ENCODE data around the gene PIK3AP1. TPM values are rescaled to one million over a fixed set of nuclear protein-coding genes. Genes with fewer than 3 reads are reported as not detected.
A peak's percentile ranks its signal among the peaks of the same experiment; 100 is the strongest.

The PIK3AP1 gene
- total and polyA plus RNA-seq, 4 donors, result 27.3 to 137 (median 50.9) TPM

- 55% methylated on average over 4 of the region's 4 CpGs for WGBS
- H3K4me3 ChIP-seq (ENCODE audit: low read depth in 1 of 3, low read length in 3 of 3), result no peak overlapping the region
- H3K4me1 ChIP-seq (ENCODE audit: control insufficient read depth in 4 of 4, insufficient read depth in 4 of 4, low read length in 3 of 4), result peaks cover 7 to 48% (median 27%) of the 10 kb centered on the region in 4 donors
- peaks cover 2 to 38% (median 18%) of the 10 kb centered on the region in 4 donors for H3K36me3 ChIP-seq (ENCODE audit: control insufficient read depth in 4 of 4, insufficient read depth in 3 of 4, low read depth in 1 of 4, low read length in 3 of 4)
- TF ChIP-seq EGR1 (IDR thresholded peaks at IDR 0.05; ENCODE audit: low read depth in 2 of 2), result no peak
- TF ChIP-seq YY1 (IDR thresholded peaks at IDR 0.05), result no peak
- TF ChIP-seq MAX (IDR thresholded peaks at IDR 0.05), result no peak
- TF ChIP-seq GABPA (IDR thresholded peaks at IDR 0.05 in 1 of 2, conservative IDR thresholded peaks at IDR 0.05 in 1 of 2), result no peak
- H3K9me3 ChIP-seq (ENCODE audit: control insufficient read depth in 4 of 4, low read length in 3 of 4), result no peaks in the 10 kb centered on the region
- DNase-seq (ENCODE audit: low spot score), result no peak
- no peaks in the 10 kb centered on the region for H3K27me3 ChIP-seq (ENCODE audit: control insufficient read depth in 4 of 4, insufficient read depth in 4 of 4, low read length in 3 of 4)
- peak overlapping the region in 1 of 2 donors; percentile 61 for H3K9ac ChIP-seq (ENCODE audit: low read depth in 1 of 2, low read length in 2 of 2)
- H3K27ac ChIP-seq (ENCODE audit: low read depth in 1 of 2, low read length in 2 of 2), result peak overlapping the region; percentile 84 to 86
Observed at GRCh38 chr10:96646301-96646700, 74.0 kb downstream of the PIK3AP1 start.

- Histone ChIP-seq H3K27ac (ENCODE audit: low read depth in 1 of 2, low read length in 2 of 2) (peak overlapping the region; percentile 84 to 86), H3K4me1 (ENCODE audit: control insufficient read depth in 4 of 4, insufficient read depth in 4 of 4, low read length in 3 of 4) (peaks cover 7 to 53% (median 28%) of the 10 kb centered on the region in 4 donors), H3K27me3 (ENCODE audit: control insufficient read depth in 4 of 4, insufficient read depth in 4 of 4, low read length in 3 of 4) (no peaks in the 10 kb centered on the region), H3K36me3 (ENCODE audit: control insufficient read depth in 4 of 4, insufficient read depth in 3 of 4, low read depth in 1 of 4, low read length in 3 of 4) (peaks cover 2 to 28% (median 8%) of the 10 kb centered on the region in 4 donors), H3K9me3 (ENCODE audit: control insufficient read depth in 4 of 4, low read length in 3 of 4) (no peaks in the 10 kb centered on the region), H3K4me3 (ENCODE audit: low read depth in 1 of 3, low read length in 3 of 3) (no peak overlapping the region), H3K9ac (ENCODE audit: low read depth in 1 of 2, low read length in 2 of 2) (no peak overlapping the region)
- WGBS, result 83% methylated on average over 13 of the region's 13 CpGs
- DNase-seq (ENCODE audit: low spot score), result no peak
- TF ChIP-seq CTCF (IDR thresholded peaks at IDR 0.05; ENCODE audit: low read depth, low read length, missing input control), result no peak
- peak in 1 of 2 donors; percentile 33 for TF ChIP-seq RAD21 (IDR thresholded peaks at IDR 0.05)
- TF ChIP-seq HNF4G (IDR thresholded peaks at IDR 0.05), result no peak
- TF ChIP-seq JUND (IDR thresholded peaks at IDR 0.05), result peak in 1 of 2 donors; percentile 24
- TF ChIP-seq YY1 (IDR thresholded peaks at IDR 0.05), result peak; percentile 39
- TF ChIP-seq RXRA (IDR thresholded peaks at IDR 0.05), result peak in 1 of 2 donors; percentile 27
- TF ChIP-seq REST (IDR thresholded peaks at IDR 0.05), result no peak
- TF ChIP-seq TAF1 (conservative IDR thresholded peaks at IDR 0.05), result no peak
- no peak for TF ChIP-seq FOXA2 (IDR thresholded peaks at IDR 0.05)
- TF ChIP-seq GABPA (IDR thresholded peaks at IDR 0.05 in 1 of 2, conservative IDR thresholded peaks at IDR 0.05 in 1 of 2), result no peak
- TF ChIP-seq SP1 (IDR thresholded peaks at IDR 0.05), result no peak
- TF ChIP-seq NR2F2 (IDR thresholded peaks at IDR 0.05), result no peak
- no peak for TF ChIP-seq ZBTB33 (IDR thresholded peaks at IDR 0.05)
- no peak for TF ChIP-seq HNF4A (conservative IDR thresholded peaks at IDR 0.05)
- TF ChIP-seq MAX (IDR thresholded peaks at IDR 0.05), result peak; percentile 33
- no peak for TF ChIP-seq FOXA1 (IDR thresholded peaks at IDR 0.05)
- TF ChIP-seq EGR1 (IDR thresholded peaks at IDR 0.05; ENCODE audit: low read depth in 2 of 2), result no peak
- TF ChIP-seq ATF3 (IDR thresholded peaks at IDR 0.05), result no peak
Observed at GRCh38 chr10:96645191-96645721, 75.1 kb downstream of the PIK3AP1 start.
